Subcutaneous adipose tissue (tissue), 4 donors: ENCODE results near the gene FLNC. TPM values are rescaled to one million over a fixed set of nuclear protein-coding genes. Genes with fewer than 3 reads are reported as not detected.

Experiments used
- CTCF ChIP-seq: fragments of 450-650 bp; IDR thresholded peaks from one replicate; pipeline ENCODE4 v1.5.1; 2016; ENCODE audit warnings: low read depth, mild to moderate bottlenecking, control low read depth, antibody characterized with exemption, moderate library complexity
- total RNA-seq, 4 donors: library from RNA; depleted of rRNA; stranded (reverse); fragments of >200 nt; gene quantifications; one replicate each; pipeline ENCODE4 v1.1.0, GENCODE V29; 2016

FLNC gene
- total RNA-seq, 4 donors from 2014 or later, result 3.3 to 10.3 (median 4.8) TPM

GRCh38 chr7:128906001-128906765 lies 76.0 kb downstream of the FLNC start:
- TF ChIP-seq CTCF, result no peak

- TF ChIP-seq CTCF, result no peak
Observed at GRCh38 chr7:128906766-128907559, 76.8 kb downstream of the FLNC start.

Other genes with a start within 250 kb of the FLNC start
- gene GARIN1A, start 158.1 kb upstream of the FLNC start, total RNA-seq, result 1 to 10 TPM in 3 of 4 donors, under 1 TPM in 1; 0.49 to 2.7 (median 2.1) TPM
- 100 to 1,000 TPM in 3 of 4 donors, 10 to 100 TPM in 1; 73.7 to 200 (median 143) TPM for gene CALU, start 91.0 kb upstream of the FLNC start, total RNA-seq
- not detected for gene OPN1SW, start 54.6 kb upstream of the FLNC start, total RNA-seq
- gene CCDC136, start 38.4 kb upstream of the FLNC start, total RNA-seq, result 1 to 10 TPM; 2.6 to 6.6 (median 3.1) TPM
- 100 to 1,000 TPM in 3 of 4 donors, 10 to 100 TPM in 1; 72.3 to 240 (median 123) TPM for gene ATP6V1F, start 32.5 kb downstream of the FLNC start, total RNA-seq
- gene KCP, start 80.3 kb downstream of the FLNC start, total RNA-seq, result 1 to 10 TPM in 2 of 4 donors, under 1 TPM in 2; 0.16 to 2.3 (median 1.1) TPM
- 10 to 100 TPM; 12.7 to 32.6 (median 18.9) TPM for gene IRF5, start 107.5 kb downstream of the FLNC start, total RNA-seq
- 10 to 100 TPM; 34.2 to 38.6 (median 38.5) TPM for gene TNPO3, start 224.7 kb downstream of the FLNC start, total RNA-seq